Gastroesophageal sphincter (tissue), 3 donors: ENCODE results near the gene SNX13.

Source experiments
- CTCF ChIP-seq, 4 experiments: fragments of 200-600 bp in 2 of 4; fragments of 450-650 bp in 2 of 4; sonication (generic) in 1 of 4; IDR thresholded peaks; one replicate each; pipeline ENCODE4 v1.5.1; 2017 to 2019; ENCODE audit warnings: antibody characterized with exemption in 4 of 4, mild to moderate bottlenecking in 2 of 4, moderate library complexity in 2 of 4
- EP300 ChIP-seq: sonication (generic); formaldehyde crosslinking; IDR thresholded peaks from one replicate; pipeline ENCODE4 v1.6.1; 2017; ENCODE audit warnings: antibody characterized with exemption, mild to moderate bottlenecking
- POLR2A ChIP-seq, 2 donors: fragments of 450-650 bp; IDR thresholded peaks; one replicate each; pipeline ENCODE4 v1.6.1; 2017; ENCODE audit warnings: antibody characterized with exemption in 2 of 2, mild to moderate bottlenecking in 2 of 2, moderate library complexity in 1 of 2

DNA sequence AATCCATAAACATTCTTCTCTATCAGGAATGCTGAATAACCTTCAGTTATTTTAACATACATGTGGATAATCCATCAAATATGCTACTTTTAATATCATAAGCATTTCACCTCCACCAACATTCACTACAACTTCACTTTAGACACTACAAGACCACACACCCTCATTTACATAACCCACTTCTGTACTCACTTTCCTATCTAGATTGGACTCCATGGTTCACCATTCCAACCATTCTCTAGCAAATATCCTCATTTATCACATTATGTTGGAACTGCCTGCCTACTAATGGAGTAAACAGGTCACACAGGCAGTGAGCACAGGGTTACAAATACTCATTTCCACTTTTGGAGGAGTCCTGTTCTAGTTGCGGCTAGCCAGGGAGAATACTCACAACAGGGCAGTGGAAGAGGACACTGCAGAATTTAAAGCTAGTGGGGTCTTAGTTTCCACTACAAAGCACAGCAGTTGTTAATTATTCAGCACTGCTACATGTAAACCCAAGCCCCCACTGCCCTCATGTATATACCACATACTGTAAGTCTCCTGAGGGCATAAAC is 18.4 kb downstream of the SNX13 start:
- TF ChIP-seq EP300 (no peak), CTCF (IDR thresholded peaks at IDR 0.05) (no peak), POLR2A (IDR thresholded peaks at IDR 0.05) (no peak)
